ENCODE data around the gene HRH3.

Gene HRH3

GRCh38 chr20:62219992-62220665 lies at the start of gene HRH3:
Gene HRH3, minus strand, starts transcription at chr20:62220278. Its CDS starts 308 bp downstream, at chr20:62219970.
- DNase-seq: no peak

GRCh38 chr20:62269871-62270270 lies 49.8 kb upstream of the HRH3 start:
- DNase-seq: no peak

DNA sequence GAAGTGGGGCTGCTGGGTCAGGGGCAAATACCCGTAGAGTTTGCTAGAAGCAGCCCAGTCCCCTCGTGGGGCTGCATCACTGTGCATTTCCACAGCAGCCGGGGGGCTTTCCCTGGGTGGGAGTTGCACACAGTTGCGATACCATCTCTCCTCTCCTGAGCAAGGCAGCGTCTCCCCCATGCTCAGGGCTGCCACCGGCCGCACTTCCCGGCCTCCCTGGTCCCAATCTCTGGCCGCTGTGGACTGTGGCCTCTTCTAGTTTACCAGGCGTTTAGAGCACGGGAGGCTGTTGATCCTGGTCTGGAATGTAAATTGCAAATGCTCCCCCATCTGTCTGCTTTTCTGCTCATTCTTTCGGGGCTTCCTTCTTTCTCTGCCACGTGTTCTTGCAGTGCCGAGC lies 49.3 kb upstream of the HRH3 start:
- DNase-seq: no peak

DNA sequence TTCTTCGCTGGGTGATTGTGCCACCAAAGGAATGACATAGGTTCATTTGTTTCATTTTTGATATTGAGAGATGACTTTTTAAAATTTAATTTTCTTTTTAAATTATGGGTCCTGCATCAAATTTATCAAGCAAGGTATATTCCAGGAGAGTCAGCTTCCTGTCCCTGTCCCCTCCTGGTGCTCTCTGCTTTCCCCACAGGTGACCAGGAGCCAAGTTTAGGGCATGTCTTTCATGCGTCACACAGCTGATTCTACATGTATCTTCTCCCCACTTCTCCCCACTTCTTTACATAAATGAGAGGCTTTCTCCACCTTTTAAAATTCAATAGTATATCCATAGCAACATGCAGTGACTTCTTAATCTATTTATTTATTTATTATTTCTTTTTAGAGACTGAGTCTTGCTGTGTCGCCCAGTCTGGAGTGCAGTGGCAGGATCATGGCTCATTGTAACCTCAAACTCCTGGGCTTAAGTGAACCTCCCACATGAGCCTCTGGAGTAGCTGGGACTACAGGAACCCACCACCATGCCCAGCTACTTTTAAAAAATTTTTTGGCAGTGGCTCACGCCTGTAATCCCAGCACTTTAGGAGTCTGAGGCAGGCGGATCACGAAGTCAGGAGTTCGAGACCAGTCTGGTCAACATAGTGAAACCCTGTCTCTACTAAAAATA lies 48.3 kb upstream of the HRH3 start:
- DNase-seq: no peak

- DNase-seq: no peak
Observed at GRCh38 chr20:62267543-62267942, 47.5 kb upstream of the HRH3 start.

GRCh38 chr20:62266851-62267250 lies 46.8 kb upstream of the HRH3 start:
- no peak for DNase-seq

GRCh38 chr20:62266340-62266739 lies 46.3 kb upstream of the HRH3 start:
- DNase-seq: no peak

GRCh38 chr20:62265365-62265764 lies 45.3 kb upstream of the HRH3 start:
- DNase-seq: no peak

DNA sequence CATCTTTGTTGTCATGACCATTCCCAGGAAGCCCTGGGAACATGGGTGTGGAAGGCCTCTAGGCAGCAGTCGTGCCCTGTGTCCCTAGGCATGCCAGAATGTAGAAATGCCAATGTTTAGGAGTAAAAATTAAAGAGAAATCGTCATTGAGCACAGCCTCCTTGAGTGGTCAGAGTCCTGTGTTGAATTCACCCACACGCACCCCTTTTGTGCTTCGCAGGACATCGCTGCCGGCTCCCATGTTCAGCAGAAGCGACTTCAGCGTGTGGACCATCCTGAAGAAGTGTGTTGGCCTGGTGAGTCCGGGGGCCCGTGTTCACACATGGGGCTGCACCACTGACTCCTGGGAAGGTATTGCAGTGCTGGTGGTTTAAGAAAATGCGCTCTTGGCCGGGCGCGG lies 43.3 kb upstream of the HRH3 start:
- DNase-seq: no peak

GRCh38 chr20:62262064-62262463 lies 42.0 kb upstream of the HRH3 start:
- no peak for DNase-seq

GRCh38 chr20:62259294-62259565 lies 39.2 kb upstream of the HRH3 start:
- no peak for DNase-seq

DNA sequence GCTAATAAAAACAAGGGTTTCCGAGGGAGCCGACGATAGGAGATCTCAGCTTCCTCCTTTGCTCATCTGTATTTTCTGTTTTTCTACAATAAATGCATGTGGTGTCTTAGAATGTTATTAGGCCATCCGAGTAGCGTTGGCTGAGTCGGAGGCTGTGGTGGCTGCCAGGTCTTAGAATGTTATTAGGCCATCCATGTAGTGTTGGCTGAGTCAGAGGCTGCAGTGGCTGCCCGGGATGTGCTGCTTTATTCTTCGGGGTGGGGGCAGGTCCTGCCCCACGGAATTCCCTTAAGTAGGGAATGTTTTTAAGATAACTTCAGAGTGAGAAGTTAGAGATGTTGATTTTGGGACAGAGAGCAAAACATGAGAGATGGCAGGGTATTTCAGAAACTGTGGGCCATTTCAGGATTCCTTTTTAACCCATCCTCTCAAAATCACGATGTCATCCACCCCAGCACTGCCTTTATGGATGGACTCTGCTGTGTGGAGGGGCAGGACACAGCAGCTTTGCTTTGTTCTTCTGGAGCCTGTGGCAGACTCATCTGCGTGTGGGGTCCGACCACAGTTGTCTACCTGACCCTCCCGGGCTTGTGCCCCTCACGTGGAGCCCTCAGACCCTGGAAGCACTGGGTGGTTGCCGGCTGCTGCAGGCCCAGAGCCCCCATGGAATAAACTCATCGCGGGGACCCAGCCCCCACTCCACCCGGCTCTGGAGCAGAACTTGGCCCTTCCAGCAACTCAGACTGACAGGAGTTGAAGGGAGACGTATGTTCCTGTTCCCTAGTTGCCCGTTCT lies 38.6 kb upstream of the HRH3 start:
- DNase-seq: no peak

GRCh38 chr20:62255976-62256375 lies 35.9 kb upstream of the HRH3 start:
- DNase-seq: no peak

- no peak for DNase-seq
Observed at GRCh38 chr20:62254021-62254724, 34.1 kb upstream of the HRH3 start.

GRCh38 chr20:62253398-62253797 lies 33.3 kb upstream of the HRH3 start:
- DNase-seq: no peak

GRCh38 chr20:62252342-62252966 lies 32.4 kb upstream of the HRH3 start:
- DNase-seq: no peak

DNA sequence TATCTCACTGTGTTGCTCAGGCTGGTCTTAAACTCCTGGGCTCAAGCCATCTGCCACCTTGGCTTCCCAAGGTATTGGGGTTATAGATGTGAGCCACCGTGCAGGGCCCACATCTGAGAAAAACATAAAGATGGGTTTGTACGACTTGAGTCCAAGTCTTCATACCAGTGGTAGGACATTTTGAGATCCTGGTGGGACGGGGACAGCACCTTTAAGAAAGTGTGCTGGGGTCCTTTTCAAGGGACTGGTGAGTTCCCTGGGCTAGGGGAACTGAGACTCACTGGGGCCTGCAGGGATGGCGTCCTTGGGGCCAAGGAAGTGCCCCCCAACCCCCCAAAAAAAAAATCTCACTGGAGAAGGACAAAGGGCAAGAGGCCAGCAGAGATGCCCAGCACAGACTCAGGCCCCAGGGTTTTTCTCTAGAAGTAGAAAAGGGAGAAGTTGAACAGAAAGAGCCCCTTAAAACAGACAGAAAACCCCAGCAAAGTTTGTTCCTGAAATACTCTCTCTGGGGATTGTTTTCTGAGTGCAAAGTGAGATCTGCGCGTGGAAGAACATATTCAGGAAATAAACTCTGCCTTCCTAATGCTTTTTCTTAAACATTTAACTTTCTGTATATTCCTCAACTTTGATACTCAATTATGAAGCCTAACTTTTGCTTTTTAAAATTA lies 28.9 kb upstream of the HRH3 start:
- no peak for DNase-seq

DNA sequence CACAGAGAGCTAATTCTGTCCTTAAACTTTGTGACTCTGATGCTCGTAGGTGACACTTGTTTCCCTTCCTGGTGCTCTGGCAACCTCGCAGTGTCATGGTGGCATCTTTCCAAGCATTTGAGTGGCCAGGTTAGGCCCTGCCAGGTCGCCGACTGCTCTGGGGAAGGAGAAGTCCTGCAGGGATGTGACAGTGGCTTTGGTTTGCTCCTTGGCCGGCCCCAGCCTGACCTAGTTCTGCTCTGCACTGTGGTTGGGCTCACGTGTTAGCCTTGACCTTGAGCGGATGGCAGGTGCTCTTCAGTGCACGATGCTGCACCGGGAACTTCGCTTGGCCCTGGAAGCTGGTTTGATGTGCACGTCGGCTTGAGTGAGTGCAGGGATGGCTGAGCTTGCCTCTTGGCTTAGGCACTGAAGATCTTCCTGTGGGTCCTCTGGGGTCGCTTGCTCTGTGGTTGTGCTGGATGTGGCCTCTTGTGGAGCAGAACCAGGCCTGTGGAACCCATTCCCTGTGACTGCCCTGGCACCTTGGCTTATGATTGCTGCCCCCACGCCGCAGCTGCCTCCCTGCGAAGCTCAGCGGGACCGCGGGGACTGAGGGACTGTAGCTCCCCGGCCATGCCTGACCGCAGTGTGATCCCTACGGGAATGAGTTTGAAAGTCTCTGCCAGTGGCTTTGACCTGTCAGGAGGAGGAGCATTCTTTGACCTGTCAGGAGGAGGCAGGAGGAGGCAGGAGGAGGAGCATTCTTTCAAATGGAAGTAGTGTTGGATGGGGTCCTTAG lies 27.0 kb upstream of the HRH3 start:
- no peak for DNase-seq

- no peak for DNase-seq
Observed at GRCh38 chr20:62246431-62246830, 26.4 kb upstream of the HRH3 start.

- DNase-seq: no peak
Observed at GRCh38 chr20:62245911-62246280, 25.8 kb upstream of the HRH3 start.

DNA sequence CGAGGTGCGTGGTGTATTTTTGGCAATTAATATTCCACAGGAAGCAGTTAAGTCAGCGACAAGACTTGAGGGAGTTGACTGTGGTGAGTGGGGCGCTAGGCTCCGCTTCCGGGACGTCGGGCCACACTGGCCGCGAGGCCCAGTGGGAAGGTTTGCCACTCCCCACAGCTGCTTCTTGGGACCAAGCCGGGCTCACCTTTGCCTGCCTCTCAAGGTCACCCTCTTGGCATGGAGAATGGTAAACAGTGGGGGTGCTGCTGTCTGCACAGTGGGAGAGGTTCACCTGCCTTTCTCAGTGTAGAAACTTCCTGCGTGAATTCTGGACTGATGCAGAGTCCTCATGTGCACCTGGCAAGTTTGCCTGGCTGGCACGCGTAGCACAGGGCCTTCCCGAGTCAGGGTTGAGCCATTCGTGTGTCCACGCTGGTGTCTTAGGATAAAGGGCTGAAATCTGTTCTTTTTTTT lies 24.6 kb upstream of the HRH3 start:
- no peak for DNase-seq

All from AML-193 (cell line).